Liver (tissue), 3 donors: Measurements from ENCODE around the gene COL8A1.

ENCODE experiments used
- ATF3 ChIP-seq: IDR thresholded peaks from 2 replicates; pipeline ENCODE4 v1.6.1; 2016; ENCODE audit warnings: antibody characterized with exemption
- CTCF ChIP-seq: fragments of 150-350 bp; IDR thresholded peaks from 2 replicates; pipeline ENCODE4 v1.5.1; 2017; ENCODE audit warnings: improper control_type of control experiment, low read depth, low read length; ENCODE audit not compliant: missing input control
- EGR1 ChIP-seq, 2 donors: IDR thresholded peaks; 2 replicates each; pipeline ENCODE4 v1.6.1; 2016 to 2018; ENCODE audit warnings: antibody characterized with exemption in 2 of 2, low read depth in 2 of 2
- GABPA ChIP-seq, 2 donors: IDR thresholded peaks in 1 of 2; conservative IDR thresholded peaks in 1 of 2; 2 replicates each; pipeline ENCODE4 v1.6.1; 2016; ENCODE audit warnings: antibody characterized with exemption in 2 of 2, mild to moderate bottlenecking in 1 of 2, moderate library complexity in 1 of 2
- HNF4G ChIP-seq: IDR thresholded peaks from 2 replicates; pipeline ENCODE4 v1.6.1; 2016; ENCODE audit warnings: antibody characterized with exemption
- JUND ChIP-seq, 2 donors: IDR thresholded peaks; 2 replicates each; pipeline ENCODE4 v1.6.1; 2016; ENCODE audit warnings: antibody characterized with exemption in 2 of 2
- MAX ChIP-seq: IDR thresholded peaks from 2 replicates; pipeline ENCODE4 v1.6.1; 2016; ENCODE audit warnings: antibody characterized with exemption
- RAD21 ChIP-seq, 2 donors: IDR thresholded peaks; 2 replicates each; pipeline ENCODE4 v1.6.1; 2016; ENCODE audit warnings: antibody characterized with exemption in 2 of 2, mild to moderate bottlenecking in 2 of 2
- REST ChIP-seq: IDR thresholded peaks from 2 replicates; pipeline ENCODE4 v1.6.1; 2016; ENCODE audit warnings: antibody characterized with exemption, mild to moderate bottlenecking
- SP1 ChIP-seq: IDR thresholded peaks from 2 replicates; pipeline ENCODE4 v1.6.1; 2018; ENCODE audit warnings: antibody characterized with exemption, mild to moderate bottlenecking
- TAF1 ChIP-seq: conservative IDR thresholded peaks from 2 replicates; pipeline ENCODE4 v1.6.1; 2016; ENCODE audit warnings: antibody characterized with exemption, mild to moderate bottlenecking
- YY1 ChIP-seq: IDR thresholded peaks from 2 replicates; pipeline ENCODE4 v1.6.1; 2016; ENCODE audit warnings: antibody characterized with exemption, mild to moderate bottlenecking
- donor health status: healthy.
- donor health status: healthy.

- no peak for TF ChIP-seq ATF3
- TF ChIP-seq CTCF = no peak
- TF ChIP-seq TAF1 = no peak
- no peak for TF ChIP-seq HNF4G
- TF ChIP-seq GABPA (IDR thresholded peaks at IDR 0.05 in 1 of 2, conservative IDR thresholded peaks at IDR 0.05 in 1 of 2) = no peak
- no peak for TF ChIP-seq YY1
- TF ChIP-seq JUND (IDR thresholded peaks at IDR 0.05) = no peak
- no peak for TF ChIP-seq MAX
- TF ChIP-seq REST = no peak
- TF ChIP-seq SP1 = no peak
- TF ChIP-seq EGR1 (IDR thresholded peaks at IDR 0.05; ENCODE audit: low read depth in 2 of 2) = no peak
- no peak for TF ChIP-seq RAD21 (IDR thresholded peaks at IDR 0.05)
Measured at GRCh38 chr3:99669879-99670555, 31.6 kb downstream of the COL8A1 start.
